T-helper 1 cell treated with Interleukin-12 subunit alpha and Interleukin-12 subunit beta and Interleukin-4 antibody, amounts not matched to agents 30 μg/mL and 1 μg/mL, for 36 hours (primary cell): ENCODE measurements around the gene PLXDC2.
"Not testable (repeated sequence)": the region's sequence is repeated elsewhere in the genome, so short reads cannot be mapped to it uniquely, and the experiment has no call there.

ENCODE experiments used
- H3K27ac Mint-ChIP-seq: one replicate; pipeline ENCODE4 v1.8.0; 2021; ENCODE audit warnings: mild to moderate bottlenecking, mixed read lengths
- H3K27me3 Mint-ChIP-seq: one replicate; pipeline ENCODE4 v1.8.0; 2021; ENCODE audit warnings: low read depth, mixed read lengths
- H3K36me3 Mint-ChIP-seq: one replicate; pipeline ENCODE4 v1.8.0; 2021; ENCODE audit warnings: low read depth, mixed read lengths
- H3K4me1 Mint-ChIP-seq: one replicate; pipeline ENCODE4 v1.8.0; 2021; ENCODE audit warnings: low read depth, mixed read lengths
- H3K4me3 Mint-ChIP-seq: one replicate; pipeline ENCODE4 v1.8.0; 2021; ENCODE audit warnings: mild to moderate bottlenecking, moderate library complexity, mixed read lengths
- H3K9me3 Mint-ChIP-seq: one replicate; pipeline ENCODE4 v1.8.0; 2021; ENCODE audit warnings: mixed read lengths

Gene PLXDC2

GRCh38 chr10:19816411-19817230 lies at the start of gene PLXDC2:
Gene PLXDC2 (plus strand): TSS chr10:19816432.
- Mint-ChIP-seq H3K27me3 (peaks cover 45% of the 10 kb centered on the region), H3K4me1 (no peaks in the 10 kb centered on the region), H3K36me3 (no peaks in the 10 kb centered on the region), H3K9me3 (no peaks in the 10 kb centered on the region), H3K4me3 (peak within 1 kb of the TSS; percentile 28), H3K27ac (no peak within 1 kb of the TSS)

- Mint-ChIP-seq H3K27ac (no peak overlapping the region), H3K4me3 (no peak overlapping the region), H3K9me3 (peaks cover 9% of the 10 kb centered on the region), H3K36me3 (no peaks in the 10 kb centered on the region), H3K4me1 (no peaks in the 10 kb centered on the region), H3K27me3 (no peaks in the 10 kb centered on the region)
Measured at GRCh38 chr10:19767876-19768275, 48.4 kb upstream of the PLXDC2 start.

DNA sequence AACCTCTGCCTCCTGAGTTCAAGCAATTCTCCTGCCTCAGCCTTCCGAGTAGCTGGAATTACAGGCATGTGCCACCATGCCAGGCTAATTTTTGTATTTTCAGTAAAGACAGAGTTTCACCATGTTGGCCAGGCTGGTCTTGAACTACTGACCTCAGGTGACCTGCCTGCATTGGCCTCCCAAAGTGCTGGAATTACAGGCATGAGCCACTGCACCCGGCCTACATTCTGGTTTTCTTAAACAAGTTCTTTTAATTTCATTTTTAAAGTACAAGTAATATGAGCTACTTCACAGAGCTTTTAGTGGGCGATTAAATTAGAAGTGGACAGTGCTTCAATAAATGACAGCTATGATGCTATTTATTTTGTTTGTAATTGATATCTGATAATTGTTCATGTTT lies 46.4 kb upstream of the PLXDC2 start:
- not testable (repeated sequence) for H3K4me3 Mint-ChIP-seq, H3K9me3 Mint-ChIP-seq, H3K36me3 Mint-ChIP-seq, H3K4me1 Mint-ChIP-seq, H3K27me3 Mint-ChIP-seq, H3K27ac Mint-ChIP-seq

GRCh38 chr10:19772972-19773371 lies 43.3 kb upstream of the PLXDC2 start:
- H3K27ac Mint-ChIP-seq: no peak overlapping the region
- H3K4me1 Mint-ChIP-seq: no peaks in the 10 kb centered on the region
- no peak overlapping the region for H3K4me3 Mint-ChIP-seq
- H3K27me3 Mint-ChIP-seq: no peaks in the 10 kb centered on the region
- no peaks in the 10 kb centered on the region for H3K36me3 Mint-ChIP-seq
- peaks cover 2% of the 10 kb centered on the region for H3K9me3 Mint-ChIP-seq

DNA sequence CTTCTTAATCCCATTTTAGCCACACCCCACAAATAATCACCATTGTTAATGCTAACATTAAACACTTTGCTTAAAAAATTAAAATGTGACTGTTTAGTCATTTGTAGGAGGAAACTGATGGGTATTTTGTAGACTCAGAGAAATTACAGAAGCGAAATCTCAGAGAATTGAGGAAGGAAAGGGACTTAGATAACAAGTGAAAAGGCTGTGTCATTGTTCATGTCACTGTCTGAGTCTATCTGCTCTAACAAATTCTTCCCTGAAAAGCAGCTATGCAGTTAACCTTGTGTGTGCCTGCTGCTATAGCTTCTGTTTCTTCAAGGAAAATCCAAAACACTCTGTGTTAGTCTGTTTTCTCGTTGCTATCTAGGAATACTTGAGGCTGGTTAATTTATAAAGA lies 40.9 kb upstream of the PLXDC2 start:
- Mint-ChIP-seq H3K27me3 (no peaks in the 10 kb centered on the region), H3K4me3 (no peak overlapping the region), H3K36me3 (no peaks in the 10 kb centered on the region), H3K27ac (no peak overlapping the region), H3K4me1 (no peaks in the 10 kb centered on the region), H3K9me3 (no peaks in the 10 kb centered on the region)

- Mint-ChIP-seq H3K27ac (no peak overlapping the region), H3K27me3 (no peaks in the 10 kb centered on the region), H3K4me3 (no peak overlapping the region), H3K36me3 (no peaks in the 10 kb centered on the region), H3K9me3 (no peaks in the 10 kb centered on the region), H3K4me1 (no peaks in the 10 kb centered on the region)
Measured at GRCh38 chr10:19777806-19778205, 38.4 kb upstream of the PLXDC2 start.

DNA sequence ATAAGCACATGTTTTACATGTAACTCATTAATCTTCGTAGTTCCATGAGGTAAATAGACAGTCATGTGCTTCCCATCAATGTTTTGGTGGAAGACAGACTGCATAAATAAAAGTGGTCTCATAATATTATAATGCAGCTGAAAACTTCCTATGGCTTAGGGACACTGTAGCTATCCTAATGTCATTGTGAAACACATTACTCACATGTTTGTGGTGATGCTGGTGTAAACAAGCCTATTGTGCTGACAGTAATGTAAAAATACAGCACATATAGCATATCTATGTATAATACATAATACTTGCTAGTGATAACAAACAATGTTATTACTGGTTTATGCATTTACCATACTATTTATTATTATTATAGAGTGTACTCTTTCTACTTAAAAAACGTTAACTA lies 37.2 kb upstream of the PLXDC2 start:
- Mint-ChIP-seq H3K9me3 (no peaks in the 10 kb centered on the region), H3K27ac (no peak overlapping the region), H3K4me3 (no peak overlapping the region), H3K4me1 (no peaks in the 10 kb centered on the region), H3K27me3 (no peaks in the 10 kb centered on the region), H3K36me3 (no peaks in the 10 kb centered on the region)

- Mint-ChIP-seq H3K4me3 (no peak overlapping the region), H3K27me3 (no peaks in the 10 kb centered on the region), H3K9me3 (no peaks in the 10 kb centered on the region), H3K27ac (no peak overlapping the region), H3K4me1 (no peaks in the 10 kb centered on the region), H3K36me3 (no peaks in the 10 kb centered on the region)
Measured at GRCh38 chr10:19782430-19783089, 33.7 kb upstream of the PLXDC2 start.

DNA sequence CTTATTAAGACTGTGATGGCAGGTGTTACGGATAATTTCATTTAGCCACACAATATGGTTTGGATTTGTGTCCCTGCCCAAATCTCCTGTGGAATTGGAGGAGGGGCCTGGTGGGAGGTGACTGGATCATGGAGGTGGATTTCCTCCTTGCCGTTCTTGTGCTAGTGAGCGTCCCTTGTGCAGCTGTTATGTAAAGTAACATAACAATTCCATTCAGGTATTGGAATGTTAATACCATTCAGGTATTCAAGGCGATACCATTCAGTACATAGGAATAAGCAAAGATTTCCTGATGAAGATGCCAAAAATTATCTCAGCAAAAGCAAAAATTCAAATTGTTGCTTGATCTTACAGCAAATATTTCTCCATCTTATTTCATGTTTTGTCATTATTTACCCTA lies 32.5 kb upstream of the PLXDC2 start:
- Mint-ChIP-seq H3K4me3 (no peak overlapping the region), H3K27ac (no peak overlapping the region), H3K36me3 (no peaks in the 10 kb centered on the region), H3K27me3 (no peaks in the 10 kb centered on the region), H3K9me3 (no peaks in the 10 kb centered on the region), H3K4me1 (no peaks in the 10 kb centered on the region)

DNA sequence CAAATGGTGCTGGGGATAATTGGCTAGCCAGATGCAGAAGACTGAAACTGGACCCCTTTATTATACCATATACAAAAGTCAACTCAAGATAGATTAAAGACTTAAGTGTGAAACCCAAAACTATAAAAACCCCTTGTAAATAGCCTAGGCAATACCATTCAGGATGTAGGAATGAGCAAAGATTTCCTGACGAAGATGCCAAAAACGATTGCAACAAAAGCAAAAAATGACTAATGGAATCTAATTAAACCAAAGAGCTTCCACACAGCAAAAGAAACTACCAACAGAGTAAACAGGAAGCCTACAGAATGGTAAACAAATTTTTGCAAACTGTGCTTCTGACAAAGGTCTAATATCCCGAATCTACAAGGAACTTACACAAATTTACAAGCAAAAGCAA lies 30.9 kb upstream of the PLXDC2 start:
- H3K36me3 Mint-ChIP-seq: no peaks in the 10 kb centered on the region
- no peak overlapping the region for H3K27ac Mint-ChIP-seq
- no peaks in the 10 kb centered on the region for H3K4me1 Mint-ChIP-seq
- no peaks in the 10 kb centered on the region for H3K9me3 Mint-ChIP-seq
- H3K27me3 Mint-ChIP-seq: no peaks in the 10 kb centered on the region
- H3K4me3 Mint-ChIP-seq: no peak overlapping the region

DNA sequence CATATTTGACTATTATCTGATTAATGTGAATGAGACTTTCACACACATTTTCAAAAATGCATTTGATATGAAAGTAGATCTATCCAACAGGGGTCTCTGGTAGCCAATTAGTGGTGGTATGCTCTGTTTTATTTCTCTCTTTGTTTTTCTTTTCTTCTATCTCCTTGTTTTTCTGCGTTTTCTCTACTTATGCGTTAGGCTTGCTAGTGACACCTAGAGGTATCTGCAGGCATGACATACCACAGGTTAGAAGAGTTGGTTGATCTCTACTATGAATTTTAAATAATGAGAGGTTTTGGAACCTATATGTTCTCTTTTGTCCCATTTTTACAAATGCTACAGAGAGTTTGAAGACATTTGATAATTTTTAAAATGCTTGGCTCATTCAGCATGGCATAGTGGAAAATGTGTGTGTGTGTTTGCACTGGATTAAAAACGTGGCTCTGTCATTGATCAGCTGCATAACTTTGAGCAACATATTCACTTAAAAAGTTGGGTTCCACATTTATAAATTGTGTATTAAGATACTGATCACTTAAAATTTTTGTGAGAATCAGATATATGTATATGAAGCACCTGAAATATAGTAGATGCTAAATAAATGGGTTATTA lies 28.1 kb upstream of the PLXDC2 start:
- no peaks in the 10 kb centered on the region for H3K36me3 Mint-ChIP-seq
- H3K27ac Mint-ChIP-seq: no peak overlapping the region
- no peak overlapping the region for H3K4me3 Mint-ChIP-seq
- H3K9me3 Mint-ChIP-seq: no peaks in the 10 kb centered on the region
- no peaks in the 10 kb centered on the region for H3K27me3 Mint-ChIP-seq
- H3K4me1 Mint-ChIP-seq: no peaks in the 10 kb centered on the region

- H3K36me3 Mint-ChIP-seq: no peaks in the 10 kb centered on the region
- no peaks in the 10 kb centered on the region for H3K9me3 Mint-ChIP-seq
- no peak overlapping the region for H3K4me3 Mint-ChIP-seq
Measured at GRCh38 chr10:19788902-19789301, 27.3 kb upstream of the PLXDC2 start.

GRCh38 chr10:19789607-19790006 lies 26.6 kb upstream of the PLXDC2 start:
- Mint-ChIP-seq H3K4me3 (no peak overlapping the region), H3K27ac (no peak overlapping the region), H3K4me1 (no peaks in the 10 kb centered on the region), H3K27me3 (no peaks in the 10 kb centered on the region), H3K36me3 (no peaks in the 10 kb centered on the region), H3K9me3 (no peaks in the 10 kb centered on the region)

More at GRCh38 chr10:19788902-19789301, 27.3 kb upstream of the PLXDC2 start:
- Mint-ChIP-seq H3K4me1 (no peaks in the 10 kb centered on the region), H3K27me3 (no peaks in the 10 kb centered on the region), H3K27ac (no peak overlapping the region)

DNA sequence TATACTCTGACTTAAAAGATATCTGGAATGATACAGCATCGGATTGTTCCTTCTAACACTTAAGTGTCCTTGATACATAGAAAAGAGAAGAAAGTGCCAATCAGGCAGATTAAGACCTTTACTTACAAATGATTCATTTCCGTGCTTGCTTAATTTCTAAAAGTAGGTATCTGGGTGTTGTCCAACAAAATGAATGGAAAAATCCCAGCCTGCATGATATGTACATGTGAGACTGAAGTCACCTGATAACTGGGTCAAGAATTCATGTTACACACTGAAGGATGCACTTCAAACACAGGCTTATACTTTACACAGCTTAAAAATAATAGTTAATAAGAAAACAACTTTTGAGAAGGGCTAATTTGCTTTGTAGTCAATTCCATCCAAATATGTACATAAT lies 25.2 kb upstream of the PLXDC2 start:
- H3K4me1 Mint-ChIP-seq: no peaks in the 10 kb centered on the region
- no peaks in the 10 kb centered on the region for H3K27me3 Mint-ChIP-seq
- H3K4me3 Mint-ChIP-seq: no peak overlapping the region
- H3K9me3 Mint-ChIP-seq: no peaks in the 10 kb centered on the region
- no peaks in the 10 kb centered on the region for H3K36me3 Mint-ChIP-seq
- H3K27ac Mint-ChIP-seq: no peak overlapping the region

DNA sequence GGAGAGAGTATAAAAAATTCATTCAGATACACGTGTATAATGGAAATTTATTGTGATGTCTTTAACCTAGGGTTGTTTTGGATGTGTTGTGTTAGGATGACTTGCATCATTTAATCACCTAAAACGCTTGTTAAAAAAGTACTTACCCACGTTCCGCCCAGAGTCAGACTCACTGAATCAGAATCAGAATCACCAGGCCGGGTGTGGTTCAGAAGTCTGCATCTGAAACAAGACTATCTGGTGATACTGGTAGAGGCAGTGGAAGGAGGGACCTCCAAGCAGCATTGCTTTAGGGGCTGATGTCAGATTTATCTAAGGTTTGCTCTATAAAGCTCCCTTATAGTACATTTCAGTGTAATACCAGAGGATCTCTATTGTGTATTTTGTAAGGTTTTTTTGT lies 20.5 kb upstream of the PLXDC2 start:
- H3K36me3 Mint-ChIP-seq: no peaks in the 10 kb centered on the region
- no peaks in the 10 kb centered on the region for H3K9me3 Mint-ChIP-seq
- no peak overlapping the region for H3K27ac Mint-ChIP-seq
- H3K4me1 Mint-ChIP-seq: no peaks in the 10 kb centered on the region
- no peak overlapping the region for H3K4me3 Mint-ChIP-seq
- no peaks in the 10 kb centered on the region for H3K27me3 Mint-ChIP-seq
